Prostate gland (tissue), 2 donors: ENCODE results near the gene HOXB1. TPM values are rescaled to one million over a fixed set of nuclear protein-coding genes. Genes with fewer than 3 reads are reported as not detected.

ENCODE experiments used
- DNase-seq: peaks from one replicate; pipeline ENCODE4 v3.0.0-alpha.2; 2019; ENCODE audit warnings: low spot score
- H3K27ac ChIP-seq, 2 donors: fragments of 200-600 bp; sonication (generic); 2 replicates each; pipeline ENCODE4 v1.5.1; 2017 to 2019
- H3K27me3 ChIP-seq: fragments of 200-600 bp; sonication (generic); replicated peaks from 2 replicates; pipeline ENCODE4 v1.5.1; 2019; ENCODE audit not compliant: insufficient read depth
- H3K36me3 ChIP-seq, 2 donors: fragments of 200-600 bp; sonication (generic); 1 replicate in 1 of 2; 2 replicates in 1 of 2; pipeline versions ENCODE4 v1.5.1 to v1.8.1; 2017 to 2019
- H3K4me1 ChIP-seq: fragments of 200-600 bp; sonication (generic); replicated peaks from 2 replicates; pipeline ENCODE4 v1.5.1; 2019
- H3K4me3 ChIP-seq, 2 donors: fragments of 200-600 bp; sonication (generic); 2 replicates each; pipeline ENCODE4 v1.5.1; 2017 to 2019
- H3K9me3 ChIP-seq: fragments of 200-600 bp; sonication (generic); 2 replicates; pipeline ENCODE4 v1.5.1; 2017
- CTCF ChIP-seq, 4 experiments: fragments of 200-600 bp in 2 of 4; fragments of 450-650 bp in 2 of 4; sonication (generic) in 2 of 4; IDR thresholded peaks; 1 replicate in 3 of 4; 2 replicates in 1 of 4; pipeline ENCODE4 v1.5.1; 2016 to 2019; ENCODE audit warnings: antibody characterized with exemption in 4 of 4, mild to moderate bottlenecking in 2 of 4, moderate library complexity in 2 of 4
- POLR2A ChIP-seq: fragments of 450-650 bp; IDR thresholded peaks from one replicate; pipeline ENCODE4 v1.6.1; 2016; ENCODE audit warnings: antibody characterized with exemption, mild to moderate bottlenecking
- POLR2AphosphoS5 ChIP-seq: sonication (generic); formaldehyde crosslinking; IDR thresholded peaks from one replicate; pipeline ENCODE4 v1.6.1; 2017; ENCODE audit warnings: antibody characterized with exemption
- WGBS: methylation state at CpG from one replicate; pipeline ENCODE4 v1.1.5; 2018; 5-methylcytosine and 5-hydroxymethylcytosine counted together
- intact Hi-C: fragments of 100-400 bp; cut with DNase I; formaldehyde crosslinking; loops from one replicate; pipeline ENCODE4 v1.14.2; 2022
- total RNA-seq, 2 donors: library from RNA; depleted of rRNA; stranded (reverse); fragments of >200 nt; gene quantifications; one replicate each; pipeline ENCODE4 v1.1.0, GENCODE V29; 2016

HOXB1 gene
- total RNA-seq, 2 donors from 2014 or later = not detected

- H3K27me3 ChIP-seq = no peaks in the 10 kb centered on the region
Measured at GRCh38 chr17:48528153-48528935, 2.5 kb downstream of the HOXB1 start.

GRCh38 chr17:48527547-48527932 lies 3.3 kb downstream of the HOXB1 start:
- no peaks in the 10 kb centered on the region for H3K9me3 ChIP-seq
- H3K27ac ChIP-seq = no peak overlapping the region
- no peaks in the 10 kb centered on the region for H3K4me1 ChIP-seq
- 70% methylated on average over 14 of the region's 14 CpGs for WGBS
- no peak for DNase-seq
- H3K36me3 ChIP-seq = no peaks in the 10 kb centered on the region
- H3K4me3 ChIP-seq = no peak overlapping the region
- intact Hi-C loops = no loop called here
- H3K27me3 ChIP-seq = no peaks in the 10 kb centered on the region
- no peak for TF ChIP-seq CTCF (IDR thresholded peaks at IDR 0.05)
- no peak for TF ChIP-seq POLR2A
- TF ChIP-seq POLR2AphosphoS5 = no peak

More at GRCh38 chr17:48528153-48528935, 2.5 kb downstream of the HOXB1 start:
- Histone ChIP-seq H3K4me3 (no peak overlapping the region), H3K9me3 (no peaks in the 10 kb centered on the region), H3K4me1 (no peaks in the 10 kb centered on the region), H3K36me3 (no peaks in the 10 kb centered on the region), H3K27ac (no peak overlapping the region)
- 75% methylated on average over 7 of the region's 7 CpGs for WGBS
- intact Hi-C loops = no loop called here
- no peak for TF ChIP-seq POLR2A
- no peak for TF ChIP-seq CTCF (IDR thresholded peaks at IDR 0.05)
- TF ChIP-seq POLR2AphosphoS5 = no peak
- DNase-seq = no peak

DNA sequence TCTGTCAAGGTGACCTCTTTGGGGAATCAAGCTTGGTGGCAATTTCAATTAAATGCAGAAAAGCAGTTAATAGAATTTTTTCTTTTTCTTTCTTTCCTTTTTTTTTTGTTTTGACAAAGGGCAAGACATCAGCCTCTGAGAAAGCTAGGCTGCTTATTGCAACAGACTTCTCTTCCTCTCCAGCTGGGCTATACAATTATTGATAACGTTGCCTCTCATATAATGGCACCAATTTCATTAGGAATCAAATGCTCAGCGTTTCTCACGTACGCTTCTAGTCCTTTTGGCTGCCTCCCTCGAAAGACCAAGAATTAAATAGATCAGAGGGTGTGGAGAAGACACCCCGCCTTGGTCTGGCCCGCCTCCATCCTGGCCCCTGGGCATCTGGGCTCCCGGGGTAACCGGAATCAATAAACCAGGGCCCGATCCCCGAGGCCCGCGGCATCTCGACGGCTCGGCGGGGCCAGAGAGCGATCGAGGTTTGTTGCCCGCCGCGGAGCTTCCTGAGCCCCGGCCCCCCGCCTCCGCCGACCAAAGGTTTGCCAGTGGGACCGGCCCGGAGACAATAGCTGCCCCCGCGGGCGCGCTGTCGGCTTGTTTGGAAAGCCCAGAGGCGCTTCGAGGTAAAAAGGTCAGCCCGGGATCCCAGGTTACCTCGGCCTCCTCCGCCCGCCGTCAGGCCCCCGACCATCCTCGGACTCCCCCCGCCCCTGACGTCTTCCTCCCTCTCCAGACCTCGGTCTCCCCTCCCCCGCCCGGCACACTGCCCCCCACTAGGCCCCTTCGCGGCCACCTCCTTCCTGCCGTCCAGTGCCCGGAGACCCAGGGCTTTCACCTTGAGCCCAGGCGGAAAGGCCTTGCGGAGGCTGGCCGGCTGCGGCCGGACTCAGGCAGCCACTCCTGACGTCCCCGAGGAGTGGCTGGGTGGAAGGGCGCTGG lies 3.9 kb downstream of the HOXB1 start:
- TF ChIP-seq CTCF (IDR thresholded peaks at IDR 0.05) (no peak), POLR2A (no peak), POLR2AphosphoS5 (no peak)
- Histone ChIP-seq H3K27me3 (no peaks in the 10 kb centered on the region), H3K36me3 (no peaks in the 10 kb centered on the region), H3K4me3 (no peak overlapping the region), H3K27ac (no peak overlapping the region), H3K4me1 (no peaks in the 10 kb centered on the region), H3K9me3 (no peaks in the 10 kb centered on the region)
- DNase-seq = no peak
- 43% methylated on average over 44 of the region's 59 CpGs for WGBS
- intact Hi-C loops = no loop called here

DNA sequence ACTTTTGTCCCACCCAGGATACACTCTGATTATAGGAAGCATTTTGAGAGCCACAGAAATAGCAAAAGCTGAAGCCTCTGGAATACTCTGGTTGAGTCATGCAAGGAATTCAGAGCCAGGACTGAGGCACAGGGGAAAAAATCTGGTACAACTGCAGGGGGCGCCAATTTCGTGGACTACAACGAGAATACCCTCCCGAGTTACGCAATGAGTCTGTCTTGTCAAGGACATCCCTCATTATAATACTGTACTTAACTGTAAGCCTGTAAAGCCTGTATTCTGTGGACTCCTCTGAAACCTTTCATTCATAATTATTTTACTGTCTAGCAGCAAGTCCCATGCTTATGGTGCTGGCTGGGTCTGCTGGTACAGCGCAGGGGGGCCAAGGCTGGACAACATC lies 7.8 kb downstream of the HOXB1 start:
- intact Hi-C loops = no loop called here

More for the DNA sequence above, 7.8 kb downstream of the HOXB1 start:
- no peaks in the 10 kb centered on the region for H3K9me3 ChIP-seq
- H3K36me3 ChIP-seq = no peaks in the 10 kb centered on the region
- no peak for TF ChIP-seq POLR2A
- no peak for TF ChIP-seq CTCF (IDR thresholded peaks at IDR 0.05)
- TF ChIP-seq POLR2AphosphoS5 = no peak
- H3K27ac ChIP-seq = no peak overlapping the region
- no peaks in the 10 kb centered on the region for H3K4me1 ChIP-seq
- 82% methylated on average over 6 of the region's 6 CpGs for WGBS
- no peak for DNase-seq
- H3K27me3 ChIP-seq = no peaks in the 10 kb centered on the region
- no peak overlapping the region for H3K4me3 ChIP-seq
